ENCODE data around the gene SMIM34. TPM values are rescaled to one million over a fixed set of nuclear protein-coding genes. Genes with fewer than 3 reads are reported as not detected.
"Not testable (repeated sequence)": the region's sequence is repeated elsewhere in the genome, so short reads cannot be mapped to it uniquely, and the experiment has no call there.

The SMIM34 gene
- total and polyA plus RNA-seq, 11 donors, result 0.25 to 0.69 TPM; not detected in 9

DNA sequence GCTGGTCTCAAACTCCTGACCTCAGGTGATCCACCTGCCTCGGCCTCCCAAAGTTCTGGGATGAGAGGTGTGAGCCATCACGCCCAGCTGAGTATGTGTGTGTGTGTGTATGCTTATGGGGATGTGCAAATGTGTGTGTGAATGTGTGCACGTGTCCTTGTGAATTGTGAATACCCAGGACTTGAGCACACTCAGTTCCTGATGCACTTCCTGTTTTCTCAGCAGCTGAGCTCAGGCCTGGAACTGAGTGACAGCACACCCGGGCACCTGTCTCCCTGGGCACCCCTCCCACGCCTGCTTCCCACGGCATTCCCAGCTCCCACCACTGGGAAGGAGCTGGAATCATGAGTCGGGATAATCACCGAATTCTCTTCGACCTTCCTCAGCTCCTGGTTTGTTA, 16.5 kb downstream of the SMIM34 start:
- H3K36me3 ChIP-seq; H3K27ac ChIP-seq; H3K27me3 ChIP-seq; DNase-seq; H3K4me1 ChIP-seq; H3K4me3 ChIP-seq; ATAC-seq; H3K9me3 ChIP-seq; intact Hi-C loops (cut with DNase I): not testable (repeated sequence)
- WGBS, 4 donors, result no CpG with 5 or more reads among the region's 9 CpGs

DNA sequence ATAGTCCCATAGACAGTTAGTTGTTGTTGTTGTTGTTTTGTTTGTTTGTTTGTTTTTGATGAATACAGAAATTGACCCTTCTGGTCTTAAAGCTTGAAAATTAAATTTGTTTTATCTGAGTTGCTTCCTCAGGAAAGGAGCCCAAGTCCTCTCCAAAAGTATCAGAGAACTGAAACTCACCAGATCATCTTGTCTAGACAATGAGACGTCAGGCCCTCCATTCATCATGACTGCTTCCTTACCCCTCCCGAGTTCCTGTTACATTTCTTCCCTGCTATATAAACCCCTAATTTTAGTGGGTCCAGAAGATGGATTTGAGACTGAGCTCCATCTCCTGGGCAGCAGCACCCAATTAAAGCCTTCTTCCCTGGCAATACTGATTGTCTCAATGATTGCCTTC, 17.1 kb downstream of the SMIM34 start:
- H3K9me3 ChIP-seq; DNase-seq; H3K36me3 ChIP-seq; H3K4me3 ChIP-seq; ATAC-seq; H3K27me3 ChIP-seq; H3K4me1 ChIP-seq; intact Hi-C loops (cut with DNase I); H3K27ac ChIP-seq: not testable (repeated sequence)
- no CpG with 5 or more reads among the region's 2 CpGs for WGBS, 4 donors

DNA sequence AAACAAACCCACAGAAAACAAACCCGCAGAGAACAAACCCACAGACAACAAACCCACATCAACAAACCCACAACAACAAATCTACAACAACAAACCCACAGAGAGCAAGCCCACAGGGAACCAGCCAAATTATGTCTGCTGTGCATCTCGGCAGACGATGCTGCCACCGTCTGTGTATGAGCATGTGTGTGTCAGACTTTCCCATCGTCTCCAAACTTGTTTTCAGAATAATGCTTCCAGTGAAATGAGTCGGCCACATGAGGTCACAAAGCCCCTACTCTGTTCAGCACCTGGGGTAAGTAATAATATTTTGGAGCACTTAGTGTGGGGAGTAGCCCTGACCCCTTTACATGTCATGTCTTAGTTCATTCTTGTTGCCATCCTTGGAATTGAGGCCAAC, 17.6 kb downstream of the SMIM34 start:
- DNase-seq; H3K4me3 ChIP-seq; H3K27me3 ChIP-seq; intact Hi-C loops (cut with DNase I); H3K36me3 ChIP-seq; ATAC-seq; H3K4me1 ChIP-seq; H3K9me3 ChIP-seq; H3K27ac ChIP-seq: not testable (repeated sequence)
- no CpG with 5 or more reads among the region's 6 CpGs for WGBS, 4 donors

DNA sequence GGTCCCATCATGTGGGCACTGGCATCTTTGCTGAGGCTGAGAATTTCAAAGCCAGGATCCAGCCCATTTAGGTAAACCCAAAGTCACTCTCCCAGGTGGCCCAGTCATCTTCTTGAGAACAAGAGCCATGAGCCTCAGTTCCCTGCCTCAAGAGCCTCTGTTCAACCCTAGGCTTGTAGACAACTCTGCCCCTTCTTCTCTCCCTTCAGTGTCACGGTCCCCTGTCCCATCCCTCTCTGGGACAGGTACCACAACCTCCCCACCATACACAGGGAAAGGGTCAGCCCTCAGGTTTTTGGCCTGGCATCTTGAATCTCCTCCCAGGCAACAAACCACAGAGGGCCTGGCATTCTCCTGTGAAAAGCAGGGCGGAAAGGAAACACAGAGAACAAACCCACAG, 18.1 kb downstream of the SMIM34 start:
- H3K27me3 ChIP-seq; H3K4me3 ChIP-seq; ATAC-seq; H3K9me3 ChIP-seq; intact Hi-C loops (cut with DNase I); H3K36me3 ChIP-seq; H3K27ac ChIP-seq; H3K4me1 ChIP-seq; DNase-seq: not testable (repeated sequence)
- no CpG with 5 or more reads among the region's 2 CpGs for WGBS, 4 donors

DNA sequence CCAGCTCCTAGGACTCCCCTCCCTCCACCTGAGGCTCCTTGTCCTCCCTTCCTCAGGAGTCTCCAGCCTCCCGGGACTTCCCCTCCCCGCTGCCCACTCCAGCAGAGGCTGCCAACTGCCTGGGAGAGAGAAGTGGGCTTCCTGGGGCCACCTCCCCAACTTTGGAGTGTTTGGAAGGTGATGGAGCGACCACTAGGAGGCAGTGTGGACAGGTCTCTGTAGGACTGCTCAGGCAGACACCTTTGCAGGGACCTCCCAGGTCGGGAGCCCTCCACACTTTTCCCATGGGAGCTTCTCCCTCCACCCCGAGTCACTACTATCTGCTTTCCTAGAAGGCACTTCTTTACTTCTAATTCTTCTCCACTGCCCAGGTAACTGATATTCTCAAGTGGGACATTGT, 19.0 kb downstream of the SMIM34 start:
- intact Hi-C loops (cut with DNase I); H3K4me1 ChIP-seq; H3K27ac ChIP-seq; DNase-seq; H3K36me3 ChIP-seq; H3K4me3 ChIP-seq; ATAC-seq; H3K27me3 ChIP-seq; H3K9me3 ChIP-seq: not testable (repeated sequence)
- WGBS, 4 donors, result no CpG with 5 or more reads among the region's 5 CpGs

DNA sequence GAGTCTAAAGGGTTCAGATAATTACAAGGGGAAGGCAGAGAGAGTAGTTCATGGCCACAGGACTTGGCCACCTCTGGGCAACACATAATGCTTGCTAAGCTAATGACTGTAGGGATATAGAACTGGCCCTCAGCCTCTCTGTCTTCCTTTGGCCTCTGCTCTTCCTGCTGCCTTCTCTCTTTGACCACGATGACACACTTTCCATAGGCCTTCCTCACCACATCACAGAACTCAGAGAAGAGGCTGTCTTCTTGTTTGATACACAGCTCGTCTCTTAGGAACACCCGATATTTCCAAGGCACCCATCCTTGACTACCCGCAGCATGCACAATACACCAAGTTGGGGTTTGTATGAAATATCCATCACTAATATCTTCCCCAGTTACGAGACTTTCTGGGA, 23.2 kb downstream of the SMIM34 start:
- H3K27me3 ChIP-seq; intact Hi-C loops (cut with DNase I): not testable (repeated sequence)
- no CpG with 5 or more reads among the region's 5 CpGs for WGBS, 4 donors

GRCh38 chr21:34383724-34384415, 39.9 kb downstream of the SMIM34 start:
- DNase-seq; H3K27ac ChIP-seq; H3K4me1 ChIP-seq; intact Hi-C loops (cut with DNase I); H3K4me3 ChIP-seq; H3K27me3 ChIP-seq; H3K9me3 ChIP-seq; ATAC-seq; H3K36me3 ChIP-seq: not testable (repeated sequence)
- no CpG with 5 or more reads among the region's 14 CpGs for WGBS, 4 donors

More for the DNA sequence above, 23.2 kb downstream of the SMIM34 start:
- not testable (repeated sequence) for H3K4me3 ChIP-seq, H3K27ac ChIP-seq, H3K9me3 ChIP-seq, H3K4me1 ChIP-seq, H3K36me3 ChIP-seq, ATAC-seq, DNase-seq

DNA sequence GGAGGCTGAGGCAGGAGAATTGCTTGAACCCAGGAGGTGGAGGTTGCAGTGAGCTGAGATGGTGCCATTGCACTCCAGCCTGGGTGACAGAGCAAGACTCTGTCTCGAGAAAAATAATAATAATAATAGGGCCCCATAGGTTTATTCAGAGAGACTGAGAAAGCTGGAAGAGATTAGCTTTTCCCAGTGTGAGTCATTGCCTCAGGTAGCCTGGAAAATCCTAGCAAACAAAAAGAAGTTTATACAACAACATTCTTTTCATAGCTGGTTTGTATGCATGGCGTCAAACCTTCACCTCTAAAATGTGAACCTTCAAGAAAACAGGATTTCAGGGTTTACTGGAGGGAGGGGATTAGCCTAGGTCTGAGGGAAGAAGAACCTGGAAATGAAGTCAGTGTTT, 40.6 kb downstream of the SMIM34 start:
- H3K36me3 ChIP-seq; H3K27me3 ChIP-seq; intact Hi-C loops (cut with DNase I); DNase-seq; H3K4me1 ChIP-seq; H3K9me3 ChIP-seq; H3K4me3 ChIP-seq; H3K27ac ChIP-seq; ATAC-seq: not testable (repeated sequence)
- WGBS, 4 donors, result no CpG with 5 or more reads among the region's 2 CpGs

- intact Hi-C loops (cut with DNase I); H3K4me1 ChIP-seq; H3K36me3 ChIP-seq; H3K27ac ChIP-seq; H3K4me3 ChIP-seq; DNase-seq; H3K27me3 ChIP-seq; H3K9me3 ChIP-seq: not testable (repeated sequence)
- no CpG with 5 or more reads among the region's 33 CpGs for WGBS, 4 donors
- peak; percentile 47 to 75 (median 69) for ATAC-seq
Observed at GRCh38 chr21:34375619-34375972, 48.2 kb downstream of the SMIM34 start.

- H3K36me3 ChIP-seq; intact Hi-C loops (cut with DNase I); H3K4me3 ChIP-seq; DNase-seq; H3K27me3 ChIP-seq; H3K27ac ChIP-seq; H3K9me3 ChIP-seq; H3K4me1 ChIP-seq: not testable (repeated sequence)
- no CpG with 5 or more reads among the region's 49 CpGs for WGBS, 4 donors
- ATAC-seq, result peak; percentile 94 to 98 (median 97)
Observed at GRCh38 chr21:34374940-34375618, 48.7 kb downstream of the SMIM34 start, which contains the start of gene SMIM11. Gene SMIM11 (plus strand): TSS chr21:34375507. CDS start chr21:34379505, 3,998 bp downstream.

- DNase-seq; H3K27ac ChIP-seq; H3K4me1 ChIP-seq; H3K36me3 ChIP-seq; H3K27me3 ChIP-seq; H3K9me3 ChIP-seq; H3K4me3 ChIP-seq; intact Hi-C loops (cut with DNase I): not testable (repeated sequence)
- peak in 3 of 4 donors; percentile 17 to 52 (median 38) for ATAC-seq
- no CpG with 5 or more reads among the region's 8 CpGs for WGBS, 4 donors
Observed at GRCh38 chr21:34374462-34374861, 49.3 kb downstream of the SMIM34 start.
